Neural progenitor cell (in vitro differentiated cells): ENCODE results near the gene RNF220.

Source experiments
- CTCF ChIP-seq: fragments of 200-600 bp; sonication (generic); IDR thresholded peaks from 2 replicates; pipeline ENCODE4 v1.5.1; 2017; ENCODE audit warnings: antibody characterized with exemption, mild to moderate bottlenecking
- EZH2 ChIP-seq: fragments of 200-600 bp; sonication (generic); IDR thresholded peaks from 2 replicates; pipeline ENCODE4 v1.6.1; 2017; ENCODE audit warnings: antibody characterized with exemption, mild to moderate bottlenecking, moderate library complexity

GRCh38 chr1:44514673-44515072 is 109.6 kb downstream of the RNF220 start:
- no peak for TF ChIP-seq EZH2
- TF ChIP-seq CTCF: no peak
